H1 (cell line): ENCODE data around the gene GAS6. TPM values are rescaled to one million over a fixed set of nuclear protein-coding genes. Genes with fewer than 3 reads are reported as not detected.

Source experiments
- CTCF ChIA-PET: fragments of 300-600 bp; sonication (Branson Sonifier 250); formaldehyde crosslinking; loops from one replicate; lab custom pipeline; 2021; ENCODE audit not compliant: partially characterized antibody; lab: Charles Lee
- POLR2A ChIA-PET: fragments of 300-600 bp; sonication (Branson Sonifier 250); formaldehyde crosslinking; loops from one replicate; lab custom pipeline; 2021; ENCODE audit warnings: inconsistent platforms; ENCODE audit not compliant: partially characterized antibody; lab: Charles Lee
- DNase-seq, 2 experiments: peaks; one replicate each; pipeline versions ENCODE4 v3.0.0 to v3.0.0-alpha.2; 2010 to 2022; ENCODE audit warnings: low spot score in 2 of 2, low read depth in 1 of 2, mixed read lengths in 1 of 2
- FAIRE-seq: peaks from 2 replicates; lab custom pipeline; 2011; peaks lifted over from hg19 to GRCh38; lab: Jason Lieb, UNC
- H2AFZ ChIP-seq: 2 replicates; pipeline ENCODE4 v1.8.1; 2012; ENCODE audit warnings: low read length, inconsistent platforms
- H2AK5ac ChIP-seq: 2 replicates; pipeline ENCODE4 v1.6.1; 2013; ENCODE audit warnings: low read depth, low read length
- H2BK120ac ChIP-seq: replicated peaks from 2 replicates; pipeline ENCODE3; 2013; ENCODE audit warnings: low read depth, low read length, inconsistent platforms
- H2BK12ac ChIP-seq: 2 replicates; pipeline ENCODE4 v1.6.1; 2013; ENCODE audit warnings: low read depth, low read length
- H2BK15ac ChIP-seq: 2 replicates; pipeline ENCODE4 v1.6.1; 2013; ENCODE audit warnings: low read length
- H2BK20ac ChIP-seq: 2 replicates; pipeline ENCODE4 v1.6.1; 2013; ENCODE audit warnings: low read length
- H2BK5ac ChIP-seq: 2 replicates; pipeline ENCODE4 v1.6.1; 2013; ENCODE audit warnings: low read depth, low read length
- H3K14ac ChIP-seq: 2 replicates; pipeline ENCODE4 v1.6.1; 2013; ENCODE audit warnings: inconsistent platforms; ENCODE audit not compliant: insufficient read length
- H3K18ac ChIP-seq: 2 replicates; pipeline ENCODE4 v1.6.1; 2013; ENCODE audit warnings: low read length; ENCODE audit errors: extremely low read depth
- H3K23ac ChIP-seq: 2 replicates; pipeline ENCODE4 v1.6.1; 2013; ENCODE audit warnings: inconsistent platforms; ENCODE audit not compliant: insufficient read length
- H3K23me2 ChIP-seq: 2 replicates; pipeline ENCODE4 v1.6.1; 2013; ENCODE audit warnings: low read depth, low read length
- H3K27ac ChIP-seq: 2 replicates; pipeline ENCODE4 v1.6.1; 2011; ENCODE audit warnings: low read depth, low read length, inconsistent platforms
- H3K27me3 ChIP-seq, 4 experiments: replicated peaks in 1 of 4; 1 replicate in 1 of 4; 2 replicates in 3 of 4; pipeline versions ENCODE4 v1.6.1 to v1.8.1; 2011 to 2013; ENCODE audit warnings: low read length in 3 of 4, mild to moderate bottlenecking in 3 of 4, inconsistent platforms in 2 of 4, mixed read lengths in 2 of 4, moderate library complexity in 1 of 4; ENCODE audit not compliant: control insufficient read depth in 3 of 4, insufficient read depth in 3 of 4; ENCODE audit errors: extremely low read depth in 1 of 4
- H3K36me3 ChIP-seq, 4 experiments: 2 replicates each; pipeline versions ENCODE4 v1.6.1 to v1.8.1; 2011 to 2013; ENCODE audit warnings: mild to moderate bottlenecking in 4 of 4, low read length in 3 of 4, moderate library complexity in 2 of 4, control low read depth in 1 of 4, inconsistent platforms in 1 of 4; ENCODE audit not compliant: insufficient read depth in 4 of 4, control insufficient read depth in 2 of 4
- H3K4ac ChIP-seq: replicated peaks from 2 replicates; pipeline ENCODE3; 2013; ENCODE audit warnings: low read length, low read depth, mixed read lengths, inconsistent platforms; ENCODE audit not compliant: insufficient read length
- H3K4me1 ChIP-seq, 4 experiments: replicated peaks in 1 of 4; 1 replicate in 1 of 4; 2 replicates in 3 of 4; pipeline versions ENCODE4 v1.6.1 to v1.8.1; 2011 to 2013; ENCODE audit warnings: low read length in 3 of 4, inconsistent platforms in 2 of 4, mixed read lengths in 1 of 4; ENCODE audit not compliant: insufficient read depth in 4 of 4, control insufficient read depth in 3 of 4
- H3K4me2 ChIP-seq, 2 experiments: 2 replicates each; pipeline versions ENCODE4 v1.6.1 to v1.8.1; 2011 to 2013; ENCODE audit warnings: low read depth in 2 of 2, low read length in 2 of 2, control low read depth in 1 of 2, inconsistent platforms in 1 of 2, mild to moderate bottlenecking in 1 of 2; ENCODE audit not compliant: insufficient read depth in 1 of 2
- H3K4me3 ChIP-seq, 4 experiments: fragments of 200-600, 300-600 bp in 1 of 4; sonication (generic), shearing (Covaris generic), sonication (Bioruptor Twin) in 1 of 4; 2 replicates each; pipeline versions ENCODE4 v1.5.1 to v1.8.1; 2011 to 2016; ENCODE audit warnings: low read length in 4 of 4, low read depth in 3 of 4, control low read depth in 2 of 4, inconsistent platforms in 2 of 4, mild to moderate bottlenecking in 2 of 4, mixed read lengths in 1 of 4, moderate library complexity in 1 of 4; ENCODE audit not compliant: insufficient read depth in 2 of 4; ENCODE audit errors: extremely low read depth in 1 of 4
- H3K56ac ChIP-seq: replicated peaks from 2 replicates; pipeline ENCODE3; 2013; ENCODE audit warnings: low read depth, mild to moderate bottlenecking, mixed read lengths, low read length, inconsistent platforms; ENCODE audit not compliant: insufficient read length
- H3K79me1 ChIP-seq: 2 replicates; pipeline ENCODE4 v1.6.1; 2013; ENCODE audit warnings: low read depth, low read length, control low read depth
- H3K79me2 ChIP-seq, 2 experiments: 2 replicates each; pipeline versions ENCODE4 v1.6.1 to v1.8.1; 2012 to 2013; ENCODE audit warnings: low read length in 2 of 2, mild to moderate bottlenecking in 2 of 2, inconsistent platforms in 1 of 2; ENCODE audit not compliant: insufficient read depth in 2 of 2, control insufficient read depth in 1 of 2
- H3K9ac ChIP-seq, 4 experiments: replicated peaks in 1 of 4; 1 replicate in 1 of 4; 2 replicates in 3 of 4; pipeline versions ENCODE4 v1.6.1 to v1.8.1; 2011 to 2013; ENCODE audit warnings: low read depth in 3 of 4, low read length in 3 of 4, control low read depth in 2 of 4, mild to moderate bottlenecking in 2 of 4, moderate library complexity in 2 of 4, inconsistent platforms in 1 of 4; ENCODE audit errors: extremely low read depth in 1 of 4
- H3K9me3 ChIP-seq, 2 experiments: 2 replicates each; pipeline versions ENCODE4 v1.6.1 to v1.8.1; 2012 to 2013; ENCODE audit warnings: mild to moderate bottlenecking in 2 of 2, moderate library complexity in 2 of 2, control low read depth in 1 of 2, inconsistent platforms in 1 of 2, low read depth in 1 of 2, low read length in 1 of 2, mixed read lengths in 1 of 2; ENCODE audit not compliant: insufficient read depth in 2 of 2
- H4K20me1 ChIP-seq, 2 experiments: replicated peaks in 1 of 2; 2 replicates each; pipeline versions ENCODE3 to v1.8.1; 2011 to 2013; ENCODE audit warnings: inconsistent platforms in 2 of 2, low read length in 2 of 2, mild to moderate bottlenecking in 1 of 2; ENCODE audit not compliant: insufficient read depth in 2 of 2, control insufficient read depth in 1 of 2
- H4K5ac ChIP-seq: 2 replicates; pipeline ENCODE4 v1.6.1; 2013; ENCODE audit warnings: low read length, low read depth, mixed read lengths, inconsistent platforms; ENCODE audit not compliant: insufficient read length
- H4K8ac ChIP-seq: 2 replicates; pipeline ENCODE4 v1.8.0; 2013; ENCODE audit warnings: mild to moderate bottlenecking, moderate library complexity, low read length, inconsistent platforms; ENCODE audit not compliant: insufficient read depth; ENCODE audit errors: extremely low read depth
- H4K91ac ChIP-seq: replicated peaks from 2 replicates; pipeline ENCODE3; 2013; ENCODE audit warnings: low read length, mixed read lengths, inconsistent platforms; ENCODE audit not compliant: insufficient read length
- E2F6 ChIP-seq: IDR thresholded peaks from 2 replicates; pipeline ENCODE4 v1.6.1; 2012; ENCODE audit warnings: inconsistent platforms
- EP300 ChIP-seq, 2 experiments: IDR thresholded peaks; 1 replicate in 1 of 2; 2 replicates in 1 of 2; pipeline ENCODE4 v1.6.1; 2011 to 2012; ENCODE audit warnings: low read depth in 2 of 2, low read length in 2 of 2, mild to moderate bottlenecking in 2 of 2, borderline replicate concordance in 1 of 2, inconsistent platforms in 1 of 2, moderate library complexity in 1 of 2
- POLR2AphosphoS5 ChIP-seq: IDR thresholded peaks from 2 replicates; pipeline ENCODE4 v1.6.1; 2011; ENCODE audit warnings: low read depth, low read length
- RAD21 ChIP-seq, 2 experiments: IDR thresholded peaks in 1 of 2; conservative IDR thresholded peaks in 1 of 2; 2 replicates each; pipeline ENCODE4 v1.6.1; 2011; ENCODE audit warnings: low read depth in 2 of 2, low read length in 2 of 2, improper control_type of control experiment in 1 of 2, inconsistent platforms in 1 of 2, mild to moderate bottlenecking in 1 of 2, moderate library complexity in 1 of 2
- SIRT6 ChIP-seq: IDR thresholded peaks from one replicate; pipeline ENCODE4 v1.7.1; 2012; ENCODE audit warnings: low read length, inconsistent platforms
- SUZ12 ChIP-seq: fragments of 200-600 bp; sonication (generic); IDR thresholded peaks from 2 replicates; pipeline ENCODE4 v1.6.1; 2012; ENCODE audit warnings: mild to moderate bottlenecking, inconsistent platforms, low read length, moderate library complexity, mixed read lengths
- TCF12 ChIP-seq: IDR thresholded peaks from 2 replicates; pipeline ENCODE4 v1.6.1; 2011; ENCODE audit warnings: low read depth, mild to moderate bottlenecking, low read length
- WGBS, 2 experiments: shearing (Covaris generic) in 1 of 2; methylation state at CpG; one replicate each; pipeline versions ENCODE4 v1.1.6 to v1.1.7; 2013 to 2015; ENCODE audit warnings: low lambda C conversion rate in 2 of 2, mixed read lengths in 2 of 2, inconsistent platforms in 1 of 2, low coverage in 1 of 2, missing lambda C conversion rate in 1 of 2; ENCODE audit not compliant: insufficient replicate concordance in 2 of 2, insufficient coverage in 1 of 2, insufficient read length in 1 of 2; ENCODE audit errors: extremely low coverage in 1 of 2, missing lambda C conversion rate in 1 of 2; 5-methylcytosine and 5-hydroxymethylcytosine counted together
- polyA plus RNA-seq, 7 experiments: library from polyadenylated mRNA; depleted of rRNA in 3 of 7; stranded (reverse) in 5 of 7; unstranded in 2 of 7; fragments of >200 nt in 5 of 7; fragments of 200-250 nt in 2 of 7; gene quantifications; 1 replicate in 5 of 7; 2 replicates in 1 of 7; 4 replicates in 1 of 7; pipeline versions ENCODE4 v1.2.1 to v1.2.3, GENCODE V29; 2011 to 2013; ENCODE audit warnings: missing spikeins in 2 of 7, mixed read lengths in 2 of 7
- total RNA-seq: library from RNA; stranded (reverse); fragmentation: NEBNext Ultra II Directional; extraction: Animal tissue kit (Norgen Biotek cat#: 25700); gene quantifications from 2 replicates; pipeline ENCODE4 v1.2.1, GENCODE V29; 2021

The GAS6 gene
- total and polyA plus RNA-seq, 2 of the 8 experiments (the other 6 are each of a cell fraction or from before 2014, with no cell fraction given): 18.6 to 31.0 TPM

DNA sequence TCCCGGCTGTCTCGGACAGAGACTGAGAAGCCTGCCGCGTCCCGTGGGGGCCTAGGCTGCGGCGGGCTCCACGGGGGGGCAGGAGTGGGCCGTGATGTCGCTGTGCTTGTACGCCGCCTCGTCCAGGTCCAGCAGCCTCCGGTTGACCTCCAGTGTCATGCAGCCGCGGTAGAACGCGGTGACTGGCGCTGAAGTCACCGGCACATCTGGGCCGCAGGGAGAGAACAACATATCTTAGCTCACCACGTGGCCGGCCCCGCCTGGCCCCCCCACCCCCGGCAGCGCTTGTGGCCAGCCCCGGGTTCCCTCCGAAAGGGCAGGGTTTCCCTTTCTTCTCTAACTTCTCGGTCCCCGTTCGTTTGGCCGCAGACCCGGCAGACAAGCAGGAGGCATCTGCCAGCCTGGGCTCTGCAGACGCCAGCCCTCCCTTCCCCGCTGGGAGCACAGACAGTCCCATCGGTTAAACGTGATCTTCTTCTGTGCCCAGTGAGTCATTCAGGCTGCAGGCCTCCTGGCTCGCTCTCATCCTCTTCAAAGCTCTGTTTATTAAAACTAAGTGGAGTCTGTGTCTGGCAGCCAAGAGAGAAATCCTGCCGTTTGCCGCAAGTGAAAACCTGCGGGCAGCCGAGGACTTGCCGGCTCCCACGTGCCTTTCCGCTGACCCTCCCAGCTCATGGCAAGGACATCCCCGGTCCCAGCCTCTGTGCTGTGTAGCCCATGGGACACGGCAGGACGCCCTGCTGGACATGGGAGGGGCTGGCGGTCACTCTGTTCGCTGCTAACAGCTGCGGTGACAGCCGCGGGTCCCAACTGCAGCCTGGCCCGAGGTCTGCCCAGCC is 42.8 kb downstream of the GAS6 start:
- Histone ChIP-seq H4K5ac (no peak overlapping the region), H3K14ac (no peak overlapping the region), H3K4me1 (no peaks in the 10 kb centered on the region), H4K91ac (no peak overlapping the region), H3K23me2 (no peaks in the 10 kb centered on the region), H2BK20ac (no peak overlapping the region), H2BK15ac (no peak overlapping the region), H2BK120ac (no peak overlapping the region), H4K20me1 (no peaks in the 10 kb centered on the region), H3K9ac (no peak overlapping the region), H3K56ac (no peak overlapping the region), H2BK5ac (no peak overlapping the region), H3K36me3 (peaks cover 0 to 5% (median 3%) of the 10 kb centered on the region in 4 experiments; a peak in 4 of 8 replicates), H2BK12ac (peak overlapping the region; percentile 39; the same call in 1 of the 2 replicates), H3K18ac (no peak overlapping the region), H3K4ac (no peak overlapping the region), H3K4me3 (no peak overlapping the region), H3K79me2 (no peaks in the 10 kb centered on the region), H2AFZ (no peak overlapping the region), H2AK5ac (no peak overlapping the region), H3K9me3 (no peaks in the 10 kb centered on the region), H3K27ac (no peak overlapping the region), H3K79me1 (no peaks in the 10 kb centered on the region), H3K23ac (no peak overlapping the region), H3K4me2 (no peak overlapping the region), H3K27me3 (no peaks in the 10 kb centered on the region; a peak in 1 of 7 replicates), H4K8ac (no peak overlapping the region)
- CTCF ChIA-PET: interaction anchor here (1.0 to 2.4 kb wide), 4 partner anchors 17 to 126 kb away, joined by 3 to 9 read pairs (median 4); no protein-coding TSS in a partner anchor
- TF ChIP-seq E2F6 (no peak), SUZ12 (no peak), TCF12 (no peak), SIRT6 (no peak), EP300 (IDR thresholded peaks at IDR 0.05; ENCODE audit: borderline replicate concordance in 1 of 2, low read depth in 2 of 2, low read length in 2 of 2) (no peak), POLR2AphosphoS5 (no peak), RAD21 (IDR thresholded peaks at IDR 0.05 in 1 of 2, conservative IDR thresholded peaks at IDR 0.05 in 1 of 2; ENCODE audit: low read depth in 2 of 2, low read length in 2 of 2) (no peak)
- DNase-seq (no peak), FAIRE-seq (no peak)
- whole genome bisulfite sequencing, 2 experiments: 89% methylated on average over 40 of the region's 54 CpGs; no CpG with 5 or more reads in 1 of the 2 experiments
- POLR2A ChIA-PET: interaction anchor here (1.2 kb wide), 1 partner anchor 36 kb away, joined by 3 read pairs; no protein-coding TSS in a partner anchor
